KMS-11 (cell line): ENCODE measurements around the gene MAGEE1.

Experiments used
- H2AFZ ChIP-seq: fragments of 200-600 bp; sonication (generic); 2 replicates; pipeline ENCODE4 v1.6.1; 2016; ENCODE audit warnings: antibody characterized with exemption, mixed run types, low read depth
- H3K27ac ChIP-seq: fragments of 200-600 bp; sonication (generic); 2 replicates; pipeline ENCODE4 v1.6.1; 2016; ENCODE audit warnings: mild to moderate bottlenecking, mixed run types
- H3K27me3 ChIP-seq: fragments of 200-600 bp; sonication (generic); 2 replicates; pipeline ENCODE4 v1.6.1; 2017; ENCODE audit warnings: mild to moderate bottlenecking, low read depth, mixed run types, moderate library complexity; ENCODE audit not compliant: insufficient read depth
- H3K36me3 ChIP-seq: fragments of 200-600 bp; sonication (generic); 2 replicates; pipeline ENCODE4 v1.6.1; 2017; ENCODE audit warnings: mild to moderate bottlenecking, mixed run types; ENCODE audit not compliant: insufficient read depth
- H3K4me1 ChIP-seq: fragments of 200-600 bp; sonication (generic); 2 replicates; pipeline ENCODE4 v1.6.1; 2016; ENCODE audit warnings: mild to moderate bottlenecking, low read depth, mixed run types; ENCODE audit not compliant: poor library complexity, severe bottlenecking
- H3K4me2 ChIP-seq: fragments of 200-600 bp; sonication (generic); 2 replicates; pipeline ENCODE4 v1.7.0; 2016; ENCODE audit warnings: mild to moderate bottlenecking, mixed run types
- H3K4me3 ChIP-seq: fragments of 200-600 bp; sonication (generic); IDR thresholded peaks from 2 replicates; pipeline ENCODE4 v1.6.1; 2017; ENCODE audit warnings: low read depth, low read length, mixed read lengths; ENCODE audit not compliant: insufficient read depth
- H3K79me2 ChIP-seq: fragments of 200-600 bp; sonication (generic); 2 replicates; pipeline ENCODE4 v1.6.1; 2016; ENCODE audit warnings: low read depth, mixed run types; ENCODE audit not compliant: insufficient read depth
- H3K9ac ChIP-seq: fragments of 200-600 bp; sonication (generic); 2 replicates; pipeline ENCODE4 v1.6.1; 2016; ENCODE audit warnings: mild to moderate bottlenecking, mixed run types
- H4K20me1 ChIP-seq: fragments of 200-600 bp; sonication (generic); 2 replicates; pipeline ENCODE4 v1.6.1; 2016; ENCODE audit warnings: mild to moderate bottlenecking, mixed run types; ENCODE audit not compliant: insufficient read depth
- TF ChIP-seq, protein P1 (sequence below): fragments of 200-600 bp; sonication (generic); conservative IDR thresholded peaks from 2 replicates; pipeline ENCODE4 v1.6.1; 2017; ENCODE audit warnings: low read depth, mild to moderate bottlenecking, antibody characterized with exemption, low read length, moderate library complexity, mixed read lengths

The MAGEE1 gene

GRCh38 chrX:76453737-76454406, 26.4 kb downstream of the MAGEE1 start:
- TF ChIP-seq, protein P1, sequence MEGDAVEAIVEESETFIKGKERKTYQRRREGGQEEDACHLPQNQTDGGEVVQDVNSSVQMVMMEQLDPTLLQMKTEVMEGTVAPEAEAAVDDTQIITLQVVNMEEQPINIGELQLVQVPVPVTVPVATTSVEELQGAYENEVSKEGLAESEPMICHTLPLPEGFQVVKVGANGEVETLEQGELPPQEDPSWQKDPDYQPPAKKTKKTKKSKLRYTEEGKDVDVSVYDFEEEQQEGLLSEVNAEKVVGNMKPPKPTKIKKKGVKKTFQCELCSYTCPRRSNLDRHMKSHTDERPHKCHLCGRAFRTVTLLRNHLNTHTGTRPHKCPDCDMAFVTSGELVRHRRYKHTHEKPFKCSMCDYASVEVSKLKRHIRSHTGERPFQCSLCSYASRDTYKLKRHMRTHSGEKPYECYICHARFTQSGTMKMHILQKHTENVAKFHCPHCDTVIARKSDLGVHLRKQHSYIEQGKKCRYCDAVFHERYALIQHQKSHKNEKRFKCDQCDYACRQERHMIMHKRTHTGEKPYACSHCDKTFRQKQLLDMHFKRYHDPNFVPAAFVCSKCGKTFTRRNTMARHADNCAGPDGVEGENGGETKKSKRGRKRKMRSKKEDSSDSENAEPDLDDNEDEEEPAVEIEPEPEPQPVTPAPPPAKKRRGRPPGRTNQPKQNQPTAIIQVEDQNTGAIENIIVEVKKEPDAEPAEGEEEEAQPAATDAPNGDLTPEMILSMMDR: no peak

GRCh38 chrX:76454456-76454927, 27.0 kb downstream of the MAGEE1 start:
- no peak overlapping the region for H3K9ac ChIP-seq
- no peak overlapping the region for H2AFZ ChIP-seq
- H3K4me1 ChIP-seq: no peaks in the 10 kb centered on the region
- no peak overlapping the region for H3K4me2 ChIP-seq
- H4K20me1 ChIP-seq: no peaks in the 10 kb centered on the region
- no peak overlapping the region for H3K27ac ChIP-seq
- H3K36me3 ChIP-seq: no peaks in the 10 kb centered on the region
- H3K79me2 ChIP-seq: no peaks in the 10 kb centered on the region
- no peak overlapping the region for H3K4me3 ChIP-seq
- TF ChIP-seq, protein P1: peak; percentile 57
- no peaks in the 10 kb centered on the region for H3K27me3 ChIP-seq

More at GRCh38 chrX:76453737-76454406, 26.4 kb downstream of the MAGEE1 start:
- Histone ChIP-seq H3K4me2 (no peak overlapping the region), H3K4me3 (no peak overlapping the region), H2AFZ (no peak overlapping the region), H3K4me1 (no peaks in the 10 kb centered on the region), H3K9ac (no peak overlapping the region), H3K27me3 (no peaks in the 10 kb centered on the region), H4K20me1 (no peaks in the 10 kb centered on the region), H3K36me3 (no peaks in the 10 kb centered on the region), H3K79me2 (no peaks in the 10 kb centered on the region), H3K27ac (no peak overlapping the region)

DNA sequence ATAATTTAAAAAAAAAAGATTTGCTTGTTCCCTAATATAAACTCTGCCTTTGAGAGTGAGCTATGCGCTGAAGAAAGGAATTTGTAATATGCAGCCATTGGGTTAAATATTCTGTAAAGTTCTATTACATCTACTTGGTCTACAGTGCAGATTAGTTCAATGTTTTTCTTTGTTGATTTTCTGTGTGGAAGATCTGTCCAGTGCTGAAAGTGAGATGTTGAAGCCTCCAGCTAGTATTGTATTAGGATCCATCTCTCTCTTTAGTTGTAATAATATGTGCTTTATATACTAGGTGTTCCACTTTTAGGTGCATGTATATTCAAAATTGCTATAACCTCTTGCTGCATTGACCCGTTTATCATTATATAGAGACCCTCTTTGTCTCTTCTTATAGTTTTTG, 49.8 kb downstream of the MAGEE1 start:
- no peak overlapping the region for H2AFZ ChIP-seq
- no peaks in the 10 kb centered on the region for H4K20me1 ChIP-seq
- no peak overlapping the region for H3K9ac ChIP-seq
- no peaks in the 10 kb centered on the region for H3K79me2 ChIP-seq
- no peak overlapping the region for H3K4me2 ChIP-seq
- no peaks in the 10 kb centered on the region for H3K36me3 ChIP-seq
- H3K27ac ChIP-seq: no peak overlapping the region
- H3K27me3 ChIP-seq: no peaks in the 10 kb centered on the region
- no peak overlapping the region for H3K4me3 ChIP-seq
- TF ChIP-seq, protein P1: no peak
- H3K4me1 ChIP-seq: no peaks in the 10 kb centered on the region
